Measurements from ENCODE around the gene ELAPOR1.

The ELAPOR1 gene

GRCh38 chr1:109083923-109084322 lies 30.0 kb upstream of the ELAPOR1 start:
- H3K27me3 ChIP-seq (ENCODE audit: insufficient read depth, poor library complexity, severe bottlenecking): no peaks in the 10 kb centered on the region
- DNase-seq (ENCODE audit: low read depth in 1 of 2, low spot score in 1 of 2): peak in 1 of 2 experiments; percentile 71
- no peak overlapping the region for H3K4me3 ChIP-seq (replicated peaks; ENCODE audit: insufficient read depth, low read length)
- TF ChIP-seq GABPA (IDR thresholded peaks at IDR 0.05; ENCODE audit: low read depth): no peak
- TF ChIP-seq, protein P1, sequence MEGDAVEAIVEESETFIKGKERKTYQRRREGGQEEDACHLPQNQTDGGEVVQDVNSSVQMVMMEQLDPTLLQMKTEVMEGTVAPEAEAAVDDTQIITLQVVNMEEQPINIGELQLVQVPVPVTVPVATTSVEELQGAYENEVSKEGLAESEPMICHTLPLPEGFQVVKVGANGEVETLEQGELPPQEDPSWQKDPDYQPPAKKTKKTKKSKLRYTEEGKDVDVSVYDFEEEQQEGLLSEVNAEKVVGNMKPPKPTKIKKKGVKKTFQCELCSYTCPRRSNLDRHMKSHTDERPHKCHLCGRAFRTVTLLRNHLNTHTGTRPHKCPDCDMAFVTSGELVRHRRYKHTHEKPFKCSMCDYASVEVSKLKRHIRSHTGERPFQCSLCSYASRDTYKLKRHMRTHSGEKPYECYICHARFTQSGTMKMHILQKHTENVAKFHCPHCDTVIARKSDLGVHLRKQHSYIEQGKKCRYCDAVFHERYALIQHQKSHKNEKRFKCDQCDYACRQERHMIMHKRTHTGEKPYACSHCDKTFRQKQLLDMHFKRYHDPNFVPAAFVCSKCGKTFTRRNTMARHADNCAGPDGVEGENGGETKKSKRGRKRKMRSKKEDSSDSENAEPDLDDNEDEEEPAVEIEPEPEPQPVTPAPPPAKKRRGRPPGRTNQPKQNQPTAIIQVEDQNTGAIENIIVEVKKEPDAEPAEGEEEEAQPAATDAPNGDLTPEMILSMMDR (IDR thresholded peaks at IDR 0.05; ENCODE audit: insufficient read depth, low read length): no peak
- no peak for TF ChIP-seq POLR2AphosphoS5 (IDR thresholded peaks at IDR 0.05; ENCODE audit: low read depth)
- TF ChIP-seq SPI1 (IDR thresholded peaks at IDR 0.05; ENCODE audit: borderline replicate concordance, low read depth): no peak
- TF ChIP-seq, protein P2, sequence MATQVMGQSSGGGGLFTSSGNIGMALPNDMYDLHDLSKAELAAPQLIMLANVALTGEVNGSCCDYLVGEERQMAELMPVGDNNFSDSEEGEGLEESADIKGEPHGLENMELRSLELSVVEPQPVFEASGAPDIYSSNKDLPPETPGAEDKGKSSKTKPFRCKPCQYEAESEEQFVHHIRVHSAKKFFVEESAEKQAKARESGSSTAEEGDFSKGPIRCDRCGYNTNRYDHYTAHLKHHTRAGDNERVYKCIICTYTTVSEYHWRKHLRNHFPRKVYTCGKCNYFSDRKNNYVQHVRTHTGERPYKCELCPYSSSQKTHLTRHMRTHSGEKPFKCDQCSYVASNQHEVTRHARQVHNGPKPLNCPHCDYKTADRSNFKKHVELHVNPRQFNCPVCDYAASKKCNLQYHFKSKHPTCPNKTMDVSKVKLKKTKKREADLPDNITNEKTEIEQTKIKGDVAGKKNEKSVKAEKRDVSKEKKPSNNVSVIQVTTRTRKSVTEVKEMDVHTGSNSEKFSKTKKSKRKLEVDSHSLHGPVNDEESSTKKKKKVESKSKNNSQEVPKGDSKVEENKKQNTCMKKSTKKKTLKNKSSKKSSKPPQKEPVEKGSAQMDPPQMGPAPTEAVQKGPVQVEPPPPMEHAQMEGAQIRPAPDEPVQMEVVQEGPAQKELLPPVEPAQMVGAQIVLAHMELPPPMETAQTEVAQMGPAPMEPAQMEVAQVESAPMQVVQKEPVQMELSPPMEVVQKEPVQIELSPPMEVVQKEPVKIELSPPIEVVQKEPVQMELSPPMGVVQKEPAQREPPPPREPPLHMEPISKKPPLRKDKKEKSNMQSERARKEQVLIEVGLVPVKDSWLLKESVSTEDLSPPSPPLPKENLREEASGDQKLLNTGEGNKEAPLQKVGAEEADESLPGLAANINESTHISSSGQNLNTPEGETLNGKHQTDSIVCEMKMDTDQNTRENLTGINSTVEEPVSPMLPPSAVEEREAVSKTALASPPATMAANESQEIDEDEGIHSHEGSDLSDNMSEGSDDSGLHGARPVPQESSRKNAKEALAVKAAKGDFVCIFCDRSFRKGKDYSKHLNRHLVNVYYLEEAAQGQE (IDR thresholded peaks at IDR 0.05; ENCODE audit: insufficient replicate concordance, low read depth): no peak
- peak overlapping the region; percentile 28 for H3K27ac ChIP-seq (replicated peaks)

DNA sequence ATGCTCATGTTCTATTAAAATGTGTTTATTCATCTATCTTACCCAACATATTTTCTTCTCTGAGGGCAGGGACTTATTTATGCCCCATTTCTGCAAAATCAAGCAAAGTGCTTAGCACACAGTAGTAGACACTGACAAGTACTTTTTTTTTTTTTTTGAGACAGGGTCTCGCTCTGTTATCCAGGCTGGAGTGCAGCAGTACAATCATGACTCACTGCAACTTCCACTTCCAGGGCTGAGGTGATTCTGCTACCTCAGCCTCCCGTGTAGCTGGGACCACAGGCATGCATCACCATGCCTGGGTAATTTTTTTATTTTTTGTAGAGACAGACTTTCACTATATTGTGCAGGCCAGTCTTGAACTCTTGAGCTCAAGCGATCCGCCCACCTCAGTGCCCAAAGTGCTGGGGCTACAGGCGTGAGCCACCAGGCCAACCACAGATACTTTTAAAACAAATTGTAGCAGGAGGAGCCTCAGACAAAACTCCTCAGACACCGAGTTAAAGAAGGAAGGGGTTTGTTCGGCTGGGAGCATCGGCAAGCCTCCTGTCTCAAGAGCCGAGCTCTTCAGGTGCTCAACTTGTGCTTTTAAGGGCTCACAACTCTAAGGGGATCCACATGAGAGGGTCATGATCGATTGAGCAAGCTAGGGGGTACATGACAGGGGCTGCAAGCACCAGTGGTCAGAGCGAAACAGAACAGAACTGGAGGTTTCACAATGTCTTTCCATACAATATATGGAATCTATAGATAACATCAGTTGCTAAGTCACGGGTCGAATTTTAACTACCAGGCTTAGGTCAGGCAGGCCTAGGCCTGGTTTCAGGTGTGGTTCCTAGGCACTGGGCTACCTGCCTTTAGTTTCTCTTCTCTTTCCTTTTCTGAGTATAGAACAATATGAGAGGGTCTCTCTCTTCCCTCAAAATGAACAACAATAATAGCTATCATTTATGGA lies 29.1 kb upstream of the ELAPOR1 start:
- TF ChIP-seq, protein P2 (IDR thresholded peaks at IDR 0.05; ENCODE audit: insufficient replicate concordance, low read depth): no peak
- TF ChIP-seq, protein P1 (IDR thresholded peaks at IDR 0.05; ENCODE audit: insufficient read depth, low read length): no peak
- TF ChIP-seq GABPA (IDR thresholded peaks at IDR 0.05; ENCODE audit: low read depth): no peak
- no peak for TF ChIP-seq POLR2AphosphoS5 (IDR thresholded peaks at IDR 0.05; ENCODE audit: low read depth)
- TF ChIP-seq SPI1 (IDR thresholded peaks at IDR 0.05; ENCODE audit: borderline replicate concordance, low read depth): no peak
- no peak overlapping the region for H3K4me3 ChIP-seq (replicated peaks; ENCODE audit: insufficient read depth, low read length)
- H3K27me3 ChIP-seq (ENCODE audit: insufficient read depth, poor library complexity, severe bottlenecking): no peaks in the 10 kb centered on the region
- DNase-seq (ENCODE audit: low read depth in 1 of 2, low spot score in 1 of 2): no peak
- peak overlapping the region; percentile 13 for H3K27ac ChIP-seq (replicated peaks)

GRCh38 chr1:109089242-109090015 lies 24.5 kb upstream of the ELAPOR1 start:
- peak overlapping the region; percentile 99 for H3K27ac ChIP-seq (replicated peaks)
- H3K4me3 ChIP-seq (replicated peaks; ENCODE audit: insufficient read depth, low read length): peak overlapping the region; percentile 90
- H3K27me3 ChIP-seq (ENCODE audit: insufficient read depth, poor library complexity, severe bottlenecking): no peaks in the 10 kb centered on the region
- DNase-seq (ENCODE audit: low read depth in 1 of 2, low spot score in 1 of 2): peak in 1 of 2 experiments; percentile 58
- no peak for TF ChIP-seq GABPA (IDR thresholded peaks at IDR 0.05; ENCODE audit: low read depth)
- TF ChIP-seq SPI1 (IDR thresholded peaks at IDR 0.05; ENCODE audit: borderline replicate concordance, low read depth): no peak
- TF ChIP-seq, protein P1 (IDR thresholded peaks at IDR 0.05; ENCODE audit: insufficient read depth, low read length): no peak
- TF ChIP-seq, protein P2 (IDR thresholded peaks at IDR 0.05; ENCODE audit: insufficient replicate concordance, low read depth): no peak
- TF ChIP-seq POLR2AphosphoS5 (IDR thresholded peaks at IDR 0.05; ENCODE audit: low read depth): no peak

Data from HL-60 (cell line).